ENCODE data around the gene METTL18. TPM values are rescaled to one million over a fixed set of nuclear protein-coding genes. Genes with fewer than 3 reads are reported as not detected.

The METTL18 gene
- total RNA-seq, 8 experiments from 2014 or later: 6.5 to 17.0 (median 9.3) TPM

Other genes with a start within 250 kb of the METTL18 start
- gene F5, start 208.4 kb downstream of the METTL18 start, total RNA-seq: 10 to 100 TPM in 1 of 8 experiments, under 1 TPM in 6, not detected in 1; 0.07 to 30.1 (median 0.20) TPM
- 1 to 10 TPM in 2 of 8 experiments, under 1 TPM in 2, not detected in 4; 0.10 to 2.6 (median 0.61) TPM for gene SELP, start 164.8 kb downstream of the METTL18 start, total RNA-seq
- gene SELL, start 83.3 kb downstream of the METTL18 start, total RNA-seq: 10 to 100 TPM in 1 of 8 experiments, under 1 TPM in 3, not detected in 4; 0.41 to 28.3 (median 0.67) TPM
- gene SELE, start 60.8 kb downstream of the METTL18 start, total RNA-seq: under 1 TPM in 3 of 8 experiments, not detected in 5; 0.08 to 0.47 (median 0.21) TPM
- 1 to 10 TPM; 6.3 to 9.1 (median 7.4) TPM for gene SCYL3, start 99.0 kb upstream of the METTL18 start, total RNA-seq